ENCODE results near the gene CACNG7.

CACNG7 gene

GRCh38 chr19:53873773-53874605, 35.1 kb upstream of the CACNG7 start:
- no peak for TF ChIP-seq CTCF (IDR thresholded peaks at IDR 0.05; ENCODE audit: insufficient read depth, missing control alignments)
- no peak for FAIRE-seq

GRCh38 chr19:53874606-53874990, 34.5 kb upstream of the CACNG7 start:
- DNase-seq (ENCODE audit: insufficient read length, low spot score): no peak
- no peak for FAIRE-seq

More at GRCh38 chr19:53873773-53874605, 35.1 kb upstream of the CACNG7 start:
- no peak for DNase-seq (ENCODE audit: insufficient read length, low spot score)

GRCh38 chr19:53875602-53876325, 33.3 kb upstream of the CACNG7 start:
- no peak for TF ChIP-seq CTCF (IDR thresholded peaks at IDR 0.05; ENCODE audit: insufficient read depth, missing control alignments)
- no peak for FAIRE-seq
- DNase-seq (ENCODE audit: insufficient read length, low spot score): no peak

More at GRCh38 chr19:53874606-53874990, 34.5 kb upstream of the CACNG7 start:
- TF ChIP-seq CTCF (IDR thresholded peaks at IDR 0.05; ENCODE audit: insufficient read depth, missing control alignments): no peak

GRCh38 chr19:53876651-53877224, 32.3 kb upstream of the CACNG7 start:
- TF ChIP-seq CTCF (IDR thresholded peaks at IDR 0.05; ENCODE audit: insufficient read depth, missing control alignments): no peak
- no peak for FAIRE-seq
- DNase-seq (ENCODE audit: insufficient read length, low spot score): no peak

- no peak for FAIRE-seq
- DNase-seq (ENCODE audit: insufficient read length, low spot score): no peak
- no peak for TF ChIP-seq CTCF (IDR thresholded peaks at IDR 0.05; ENCODE audit: insufficient read depth, missing control alignments)
Observed at GRCh38 chr19:53877361-53877766, 31.7 kb upstream of the CACNG7 start.

- DNase-seq (ENCODE audit: insufficient read length, low spot score): no peak
- FAIRE-seq: no peak
- no peak for TF ChIP-seq CTCF (IDR thresholded peaks at IDR 0.05; ENCODE audit: insufficient read depth, missing control alignments)
Observed at GRCh38 chr19:53878776-53879139, 30.3 kb upstream of the CACNG7 start.

Data from D721Med (cell line).